ENCODE results near the gene GPR157. TPM values are rescaled to one million over a fixed set of nuclear protein-coding genes. Genes with fewer than 3 reads are reported as not detected.

Gene GPR157
- total and polyA plus RNA-seq, 4 donors, result 0.44 to 2.4 (median 1.5) TPM

GRCh38 chr1:9110669-9111356 lies 18.1 kb downstream of the GPR157 start:
- Histone ChIP-seq H3K27ac (ENCODE audit: low read depth, low read length) (no peak overlapping the region), H3K9me3 (ENCODE audit: control insufficient read depth, insufficient read depth, low read length) (no peaks in the 10 kb centered on the region)
- 42% methylated on average over 17 of the region's 18 CpGs for WGBS (ENCODE audit: insufficient coverage)

GRCh38 chr1:9108056-9108665 lies 20.7 kb downstream of the GPR157 start:
- Histone ChIP-seq H3K27ac (ENCODE audit: low read depth, low read length) (no peak overlapping the region), H3K27me3 (ENCODE audit: control insufficient read depth, insufficient read depth, low read length) (no peaks in the 10 kb centered on the region), H3K4me1 (ENCODE audit: control insufficient read depth, insufficient read depth, low read length) (peaks cover 22% of the 10 kb centered on the region), H3K9me3 (ENCODE audit: control insufficient read depth, insufficient read depth, low read length) (no peaks in the 10 kb centered on the region), H3K4me3 (ENCODE audit: low read depth, low read length) (no peak overlapping the region), H3K36me3 (ENCODE audit: control insufficient read depth, insufficient read depth, low read length) (peaks cover 11% of the 10 kb centered on the region)
- peak in 1 of 6 donors; percentile 42 for DNase-seq (ENCODE audit: low read depth in 4 of 6, low spot score in 6 of 6)
- 63% methylated on average over 11 of the region's 12 CpGs for WGBS (ENCODE audit: insufficient coverage)

More at GRCh38 chr1:9110669-9111356, 18.1 kb downstream of the GPR157 start:
- peak in 5 of 6 donors; percentile 63 to 95 (median 67) for DNase-seq (ENCODE audit: low read depth in 4 of 6, low spot score in 6 of 6)
- peaks cover 2% of the 10 kb centered on the region for H3K36me3 ChIP-seq (ENCODE audit: control insufficient read depth, insufficient read depth, low read length)
- H3K27me3 ChIP-seq (ENCODE audit: control insufficient read depth, insufficient read depth, low read length), result no peaks in the 10 kb centered on the region
- H3K4me1 ChIP-seq (ENCODE audit: control insufficient read depth, insufficient read depth, low read length), result peaks cover 22% of the 10 kb centered on the region
- H3K4me3 ChIP-seq (ENCODE audit: low read depth, low read length), result no peak overlapping the region

GRCh38 chr1:9107136-9107535 lies 21.8 kb downstream of the GPR157 start:
- no peaks in the 10 kb centered on the region for H3K27me3 ChIP-seq (ENCODE audit: control insufficient read depth, insufficient read depth, low read length)
- H3K36me3 ChIP-seq (ENCODE audit: control insufficient read depth, insufficient read depth, low read length), result peaks cover 11% of the 10 kb centered on the region
- H3K4me3 ChIP-seq (ENCODE audit: low read depth, low read length), result no peak overlapping the region
- H3K27ac ChIP-seq (ENCODE audit: low read depth, low read length), result no peak overlapping the region
- no peaks in the 10 kb centered on the region for H3K9me3 ChIP-seq (ENCODE audit: control insufficient read depth, insufficient read depth, low read length)
- 61% methylated on average over 2 of the region's 4 CpGs for WGBS (ENCODE audit: insufficient coverage)
- peaks cover 22% of the 10 kb centered on the region for H3K4me1 ChIP-seq (ENCODE audit: control insufficient read depth, insufficient read depth, low read length)
- DNase-seq (ENCODE audit: low read depth in 4 of 6, low spot score in 6 of 6), result peak in 1 of 6 donors; percentile 62

GRCh38 chr1:9106286-9106685 lies 22.6 kb downstream of the GPR157 start:
- WGBS (ENCODE audit: insufficient coverage), result 86% methylated on average over 13 of the region's 14 CpGs
- Histone ChIP-seq H3K9me3 (ENCODE audit: control insufficient read depth, insufficient read depth, low read length) (no peaks in the 10 kb centered on the region), H3K36me3 (ENCODE audit: control insufficient read depth, insufficient read depth, low read length) (peaks cover 11% of the 10 kb centered on the region), H3K4me3 (ENCODE audit: low read depth, low read length) (no peak overlapping the region), H3K4me1 (ENCODE audit: control insufficient read depth, insufficient read depth, low read length) (peaks cover 27% of the 10 kb centered on the region), H3K27ac (ENCODE audit: low read depth, low read length) (no peak overlapping the region), H3K27me3 (ENCODE audit: control insufficient read depth, insufficient read depth, low read length) (no peaks in the 10 kb centered on the region)
- no peak for DNase-seq (ENCODE audit: low read depth in 4 of 6, low spot score in 6 of 6)

- 91% methylated on average over 21 of the region's 22 CpGs for WGBS (ENCODE audit: insufficient coverage)
Measured at GRCh38 chr1:9105336-9105867, 23.5 kb downstream of the GPR157 start.

GRCh38 chr1:9101510-9102146 lies 27.3 kb downstream of the GPR157 start:
- Histone ChIP-seq H3K4me1 (ENCODE audit: control insufficient read depth, insufficient read depth, low read length) (peaks cover 8% of the 10 kb centered on the region), H3K4me3 (ENCODE audit: low read depth, low read length) (no peak overlapping the region), H3K27me3 (ENCODE audit: control insufficient read depth, insufficient read depth, low read length) (no peaks in the 10 kb centered on the region), H3K9me3 (ENCODE audit: control insufficient read depth, insufficient read depth, low read length) (no peaks in the 10 kb centered on the region), H3K27ac (ENCODE audit: low read depth, low read length) (no peak overlapping the region), H3K36me3 (ENCODE audit: control insufficient read depth, insufficient read depth, low read length) (peaks cover 9% of the 10 kb centered on the region)
- DNase-seq (ENCODE audit: low read depth in 4 of 6, low spot score in 6 of 6), result peak in 5 of 6 donors; percentile 31 to 87 (median 52)
- WGBS (ENCODE audit: insufficient coverage), result 54% methylated on average over 3 of the region's 4 CpGs

More at GRCh38 chr1:9105336-9105867, 23.5 kb downstream of the GPR157 start:
- Histone ChIP-seq H3K36me3 (ENCODE audit: control insufficient read depth, insufficient read depth, low read length) (peaks cover 9% of the 10 kb centered on the region), H3K9me3 (ENCODE audit: control insufficient read depth, insufficient read depth, low read length) (no peaks in the 10 kb centered on the region), H3K27ac (ENCODE audit: low read depth, low read length) (no peak overlapping the region), H3K27me3 (ENCODE audit: control insufficient read depth, insufficient read depth, low read length) (no peaks in the 10 kb centered on the region), H3K4me3 (ENCODE audit: low read depth, low read length) (no peak overlapping the region), H3K4me1 (ENCODE audit: control insufficient read depth, insufficient read depth, low read length) (peaks cover 21% of the 10 kb centered on the region)
- no peak for DNase-seq (ENCODE audit: low read depth in 4 of 6, low spot score in 6 of 6)

GRCh38 chr1:9100471-9101043 lies 28.3 kb downstream of the GPR157 start:
- no peak overlapping the region for H3K4me3 ChIP-seq (ENCODE audit: low read depth, low read length)
- WGBS (ENCODE audit: insufficient coverage), result 98% methylated on average over 6 of the region's 8 CpGs
- no peak for DNase-seq (ENCODE audit: low read depth in 4 of 6, low spot score in 6 of 6)
- no peaks in the 10 kb centered on the region for H3K27me3 ChIP-seq (ENCODE audit: control insufficient read depth, insufficient read depth, low read length)
- no peak overlapping the region for H3K27ac ChIP-seq (ENCODE audit: low read depth, low read length)
- H3K9me3 ChIP-seq (ENCODE audit: control insufficient read depth, insufficient read depth, low read length), result peaks cover 5% of the 10 kb centered on the region
- peaks cover 5% of the 10 kb centered on the region for H3K4me1 ChIP-seq (ENCODE audit: control insufficient read depth, insufficient read depth, low read length)
- peaks cover 9% of the 10 kb centered on the region for H3K36me3 ChIP-seq (ENCODE audit: control insufficient read depth, insufficient read depth, low read length)

GRCh38 chr1:9099555-9099954 lies 29.3 kb downstream of the GPR157 start:
- Histone ChIP-seq H3K36me3 (ENCODE audit: control insufficient read depth, insufficient read depth, low read length) (peaks cover 9% of the 10 kb centered on the region), H3K4me1 (ENCODE audit: control insufficient read depth, insufficient read depth, low read length) (peaks cover 5% of the 10 kb centered on the region), H3K27ac (ENCODE audit: low read depth, low read length) (no peak overlapping the region), H3K9me3 (ENCODE audit: control insufficient read depth, insufficient read depth, low read length) (peaks cover 5% of the 10 kb centered on the region), H3K4me3 (ENCODE audit: low read depth, low read length) (no peak overlapping the region), H3K27me3 (ENCODE audit: control insufficient read depth, insufficient read depth, low read length) (no peaks in the 10 kb centered on the region)
- 74% methylated on average over 7 of the region's 7 CpGs for WGBS (ENCODE audit: insufficient coverage)
- no peak for DNase-seq (ENCODE audit: low read depth in 4 of 6, low spot score in 6 of 6)

GRCh38 chr1:9097947-9098705 lies 30.8 kb downstream of the GPR157 start:
- H3K9me3 ChIP-seq (ENCODE audit: control insufficient read depth, insufficient read depth, low read length), result peaks cover 5% of the 10 kb centered on the region
- H3K4me3 ChIP-seq (ENCODE audit: low read depth, low read length), result no peak overlapping the region
- H3K4me1 ChIP-seq (ENCODE audit: control insufficient read depth, insufficient read depth, low read length), result peaks cover 5% of the 10 kb centered on the region
- no peak overlapping the region for H3K27ac ChIP-seq (ENCODE audit: low read depth, low read length)
- no peak for DNase-seq (ENCODE audit: low read depth in 4 of 6, low spot score in 6 of 6)
- 92% methylated on average over 12 of the region's 13 CpGs for WGBS (ENCODE audit: insufficient coverage)
- no peaks in the 10 kb centered on the region for H3K36me3 ChIP-seq (ENCODE audit: control insufficient read depth, insufficient read depth, low read length)
- H3K27me3 ChIP-seq (ENCODE audit: control insufficient read depth, insufficient read depth, low read length), result no peaks in the 10 kb centered on the region
